HEK293 (cell line): ENCODE measurements around the gene TMEM17.

Source experiments
- CTCF ChIP-seq: fragments of 450-650 bp; formaldehyde crosslinking; IDR thresholded peaks from 2 replicates; pipeline ENCODE4 v1.5.1; 2016; ENCODE audit warnings: missing biosample characterization, missing genetic modification characterization
- REST ChIP-seq: fragments of 450-650 bp; formaldehyde crosslinking; IDR thresholded peaks from 2 replicates; pipeline ENCODE4 v1.5.1; 2016; ENCODE audit warnings: missing biosample characterization, missing genetic modification characterization
- ZNF155 ChIP-seq: fragments of 450-650 bp; formaldehyde crosslinking; IDR thresholded peaks from 2 replicates; pipeline ENCODE4 v1.5.1; 2016; ENCODE audit warnings: missing biosample characterization, missing genetic modification characterization
- ZNF274 ChIP-seq, 2 experiments: fragments of 200-500 bp in 1 of 2; fragments of 450-650 bp in 1 of 2; sonication (Bioruptor generic) in 1 of 2; formaldehyde crosslinking in 1 of 2; IDR thresholded peaks; 2 replicates each; pipeline versions ENCODE4 v1.5.1 to v1.6.1; 2014 to 2016; ENCODE audit warnings: borderline replicate concordance in 1 of 2, inconsistent platforms in 1 of 2, low read length in 1 of 2, missing biosample characterization in 1 of 2, missing genetic modification characterization in 1 of 2
- ZNF610 ChIP-seq: fragments of 450-650 bp; formaldehyde crosslinking; IDR thresholded peaks from 2 replicates; pipeline ENCODE4 v1.5.1; 2016; ENCODE audit warnings: missing biosample characterization, missing genetic modification characterization, borderline replicate concordance
- ZNF629 ChIP-seq: fragments of 450-650 bp; formaldehyde crosslinking; IDR thresholded peaks from 2 replicates; pipeline ENCODE4 v1.5.1; 2017; ENCODE audit warnings: missing biosample characterization, missing genetic modification characterization
- ZNF777 ChIP-seq: fragments of 450-650 bp; formaldehyde crosslinking; IDR thresholded peaks from 2 replicates; pipeline ENCODE4 v1.5.1; 2017; ENCODE audit warnings: missing biosample characterization, missing genetic modification characterization, borderline replicate concordance

- TF ChIP-seq ZNF610 (tag by site-specific recombination) (no peak), CTCF (tag by site-specific recombination) (no peak), REST (tag by site-specific recombination) (no peak), ZNF777 (no peak), ZNF274 (IDR thresholded peaks at IDR 0.05; ENCODE audit: low read length) (no peak), ZNF274 (tag by site-specific recombination; IDR thresholded peaks at IDR 0.05; ENCODE audit: borderline replicate concordance) (no peak), ZNF155 (tag by site-specific recombination) (no peak), ZNF629 (no peak)
Observed at GRCh38 chr2:62512384-62512783, 6.4 kb upstream of the TMEM17 start.
